Lung (tissue), 12 donors: Measurements from ENCODE around the gene JMJD8. TPM values are rescaled to one million over a fixed set of nuclear protein-coding genes. Genes with fewer than 3 reads are reported as not detected.

Source experiments
- ATAC-seq: fragments of 200-7000 bp; cut with Tn5 transposase; one replicate; pipeline ENCODE4 v1.9.1; 2020; ENCODE audit warnings: moderate number of reproducible peaks; ENCODE audit not compliant: insufficient read depth, low FRiP score
- DNase-seq, 3 donors: peaks; one replicate each; pipeline ENCODE4 v3.0.0-alpha.2; 2013 to 2017
- H3K27ac ChIP-seq, 2 donors: one replicate each; pipeline ENCODE4 v1.5.1; 2013; ENCODE audit warnings: mild to moderate bottlenecking in 2 of 2, moderate library complexity in 2 of 2, control low read depth in 1 of 2, inconsistent platforms in 1 of 2, low read depth in 1 of 2, low read length in 1 of 2
- H3K27me3 ChIP-seq, 3 donors: one replicate each; pipeline ENCODE4 v1.5.1; 2013; ENCODE audit warnings: low read length in 2 of 3; ENCODE audit not compliant: control insufficient read depth in 3 of 3, insufficient read depth in 3 of 3
- H3K36me3 ChIP-seq, 4 donors: one replicate each; pipeline ENCODE4 v1.5.1; 2013; ENCODE audit warnings: low read length in 4 of 4, mild to moderate bottlenecking in 1 of 4, moderate library complexity in 1 of 4; ENCODE audit not compliant: control insufficient read depth in 4 of 4, insufficient read depth in 4 of 4
- H3K4me1 ChIP-seq, 5 donors: one replicate each; pipeline ENCODE4 v1.5.1; 2013; ENCODE audit warnings: low read length in 5 of 5, mild to moderate bottlenecking in 2 of 5, moderate library complexity in 1 of 5; ENCODE audit not compliant: control insufficient read depth in 5 of 5, insufficient read depth in 5 of 5
- H3K4me3 ChIP-seq: one replicate; pipeline ENCODE4 v1.5.1; 2013; ENCODE audit warnings: mild to moderate bottlenecking, control low read depth, moderate library complexity
- H3K9ac ChIP-seq, 2 donors: one replicate each; pipeline ENCODE4 v1.5.1; 2013; ENCODE audit warnings: low read length in 2 of 2, control low read depth in 1 of 2; ENCODE audit not compliant: insufficient read depth in 1 of 2
- H3K9me3 ChIP-seq, 4 donors: one replicate each; pipeline ENCODE4 v1.5.1; 2013; ENCODE audit warnings: low read length in 3 of 4, mild to moderate bottlenecking in 1 of 4, moderate library complexity in 1 of 4; ENCODE audit not compliant: control insufficient read depth in 4 of 4, insufficient read depth in 3 of 4
- CTCF ChIP-seq: IDR thresholded peaks from 2 replicates; pipeline ENCODE4 v1.5.1; 2012; ENCODE audit warnings: mild to moderate bottlenecking; ENCODE audit errors: control extremely low read depth, extremely low read depth
- WGBS, 2 donors: extraction: QIAGEN DNeasy Blood & Tissue Kit; methylation state at CpG; one replicate each; pipeline ENCODE4 v1.1.7; 2013; 5-methylcytosine and 5-hydroxymethylcytosine counted together
- polyA plus RNA-seq, 2 donors: library from polyadenylated mRNA; stranded (reverse); fragments of 200-250 nt; gene quantifications; one replicate each; pipeline ENCODE4 v1.2.1, GENCODE V29; 2013
- total RNA-seq, 2 donors: library from RNA; depleted of rRNA in 1 of 2; stranded (reverse); fragments of >200 nt in 1 of 2; gene quantifications; one replicate each; pipeline ENCODE4 v1.2.1, GENCODE V29; 2014 to 2021
- donor health status: control.
- donor health status: control.
- donor health status: Bipolar disorder and iron deficiency.
- donor health status: healthy.
- donor health status: DM: yes; HTN: yes; CAD: no.

JMJD8 gene
- total and polyA plus RNA-seq, 4 donors = 32.5 to 90.3 (median 57.9) TPM

- peak within 1 kb of the TSS; percentile 40 for H3K4me3 ChIP-seq
- no peaks in the 10 kb centered on the region for H3K9me3 ChIP-seq
- no peak for TF ChIP-seq CTCF
- peak within 1 kb of the TSS; percentile 8 to 13 for H3K27ac ChIP-seq
- DNase-seq (peak in 2 of 3 donors; percentile 11 to 39), ATAC-seq (no peak)
- H3K9ac ChIP-seq = no peak within 1 kb of the TSS
- 2 to 3% methylated on average over 50 to 88 of the region's 88 CpGs for WGBS, 2 donors
- peaks cover 0 to 12% (median 3%) of the 10 kb centered on the region in 5 donors for H3K4me1 ChIP-seq
- peaks cover 0 to 7% (median 4%) of the 10 kb centered on the region in 3 donors for H3K27me3 ChIP-seq
- peaks cover 0 to 10% (median 0%) of the 10 kb centered on the region in 4 donors for H3K36me3 ChIP-seq
These were observed 42.5 kb upstream of the JMJD8 start, which contains the start of the genes CCDC78 and HAGHL for GRCh38 chr16:726438-727290. CCDC78 (minus strand) TSS chr16:726443; CDS start chr16:726367, 76 bp downstream. HAGHL (plus strand) TSS chr16:727106; CDS start chr16:727510, 404 bp downstream.

- Histone ChIP-seq H3K4me3 (no peak overlapping the region), H3K27ac (no peak overlapping the region), H3K27me3 (peaks cover 0 to 7% (median 4%) of the 10 kb centered on the region in 3 donors), H3K36me3 (peaks cover 0 to 5% (median 0%) of the 10 kb centered on the region in 4 donors), H3K9me3 (no peaks in the 10 kb centered on the region), H3K9ac (no peak overlapping the region), H3K4me1 (peaks cover 0 to 16% (median 3%) of the 10 kb centered on the region in 5 donors)
- ATAC-seq (no peak), DNase-seq (no peak)
- 24 to 26% methylated on average over 7 to 9 of the region's 9 CpGs for WGBS, 2 donors
- TF ChIP-seq CTCF = no peak
These were observed 42.0 kb upstream of the JMJD8 start for GRCh38 chr16:726188-726437.

GRCh38 chr16:725463-726187, 41.5 kb upstream of the JMJD8 start:
- Histone ChIP-seq H3K9me3 (no peaks in the 10 kb centered on the region), H3K4me1 (peaks cover 0 to 16% (median 3%) of the 10 kb centered on the region in 5 donors), H3K27me3 (peaks cover 0 to 7% (median 4%) of the 10 kb centered on the region in 3 donors), H3K27ac (no peak overlapping the region), H3K4me3 (no peak overlapping the region), H3K9ac (no peak overlapping the region), H3K36me3 (peaks cover 0 to 4% (median 0%) of the 10 kb centered on the region in 4 donors)
- DNase-seq = no peak
- WGBS, 2 donors = 74 to 86% methylated on average over 23 of the region's 23 CpGs
- no peak for ATAC-seq
- TF ChIP-seq CTCF = no peak
